Jurkat, Clone E6-1 (cell line): ENCODE measurements around the gene COL5A1.

ENCODE experiments used
- DNase-seq: peaks from one replicate; pipeline ENCODE4 v3.0.0-alpha.2; 2011; ENCODE audit warnings: low read depth, low spot score
- H3K4me3 ChIP-seq: 2 replicates; pipeline ENCODE4 v1.5.1; 2011; ENCODE audit warnings: mild to moderate bottlenecking, low read length, control low read depth, moderate library complexity

COL5A1 gene

DNA sequence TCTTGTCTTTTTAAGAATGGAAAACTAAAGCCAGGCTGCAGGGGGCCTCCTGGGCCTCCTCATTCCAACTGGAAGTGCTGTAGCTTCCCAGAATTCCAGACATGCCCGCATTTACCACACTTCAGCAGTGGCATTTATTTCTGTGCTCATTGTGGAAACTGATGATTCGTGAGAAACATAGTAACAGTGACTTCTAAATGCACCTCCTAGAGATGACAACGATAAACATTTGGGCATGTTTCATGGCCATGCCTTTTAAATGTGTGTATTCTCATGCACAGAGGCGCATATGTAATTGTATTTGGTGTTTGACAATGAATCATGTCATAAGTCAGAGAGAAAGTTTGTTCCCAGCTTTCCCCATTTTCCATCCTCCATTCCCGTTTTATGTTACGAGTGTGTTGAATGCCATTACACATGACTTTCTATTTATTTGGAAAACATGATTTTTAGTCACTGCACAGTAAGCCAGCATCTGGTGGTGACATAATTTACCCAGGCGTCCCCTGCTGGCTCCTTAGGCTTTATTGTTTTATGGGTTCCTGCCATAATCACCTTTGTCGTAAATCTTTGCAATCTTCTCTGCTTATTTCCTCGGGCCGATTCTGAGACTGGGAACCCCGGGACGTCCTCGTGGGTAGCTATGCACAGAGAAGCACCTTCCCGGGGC lies 170.2 kb downstream of the COL5A1 start:
- DNase-seq = no peak
- no peak overlapping the region for H3K4me3 ChIP-seq

DNA sequence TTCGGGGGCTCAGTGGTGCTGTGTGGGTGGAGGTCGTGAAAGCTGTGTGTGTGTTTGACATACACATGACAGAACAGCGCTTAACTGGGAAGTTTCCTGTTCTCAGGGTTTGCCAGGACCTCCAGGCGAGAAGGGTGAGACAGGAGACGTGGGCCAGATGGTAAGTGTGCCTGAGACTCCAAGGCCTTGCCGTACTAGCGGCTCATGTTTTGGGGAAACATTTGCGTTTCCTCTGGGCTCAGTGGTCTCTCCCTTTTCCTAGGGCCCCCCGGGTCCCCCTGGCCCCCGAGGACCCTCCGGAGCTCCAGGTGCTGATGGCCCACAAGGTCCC lies 170.7 kb downstream of the COL5A1 start:
- no peak for DNase-seq
- H3K4me3 ChIP-seq = no peak overlapping the region

DNA sequence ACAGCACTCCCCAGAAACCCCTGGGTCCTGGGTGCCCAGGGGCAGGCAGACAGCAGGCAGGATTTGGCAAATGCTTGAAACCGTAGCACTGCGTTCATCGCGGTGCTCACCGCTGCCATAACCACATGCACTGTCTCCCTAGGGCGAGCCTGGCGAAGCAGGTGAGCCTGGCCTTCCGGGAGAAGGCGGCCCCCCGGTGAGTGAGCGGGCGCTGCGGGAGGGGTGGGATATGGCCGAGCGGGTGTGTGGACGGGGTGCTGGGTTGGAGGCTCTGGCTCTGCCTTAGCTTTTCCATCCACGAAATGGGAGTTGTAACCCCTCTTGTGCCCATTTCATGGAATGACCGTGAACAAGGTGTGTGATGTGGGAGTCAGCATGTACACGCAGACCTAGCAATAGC lies 172.2 kb downstream of the COL5A1 start:
- no peak overlapping the region for H3K4me3 ChIP-seq
- no peak for DNase-seq

DNA sequence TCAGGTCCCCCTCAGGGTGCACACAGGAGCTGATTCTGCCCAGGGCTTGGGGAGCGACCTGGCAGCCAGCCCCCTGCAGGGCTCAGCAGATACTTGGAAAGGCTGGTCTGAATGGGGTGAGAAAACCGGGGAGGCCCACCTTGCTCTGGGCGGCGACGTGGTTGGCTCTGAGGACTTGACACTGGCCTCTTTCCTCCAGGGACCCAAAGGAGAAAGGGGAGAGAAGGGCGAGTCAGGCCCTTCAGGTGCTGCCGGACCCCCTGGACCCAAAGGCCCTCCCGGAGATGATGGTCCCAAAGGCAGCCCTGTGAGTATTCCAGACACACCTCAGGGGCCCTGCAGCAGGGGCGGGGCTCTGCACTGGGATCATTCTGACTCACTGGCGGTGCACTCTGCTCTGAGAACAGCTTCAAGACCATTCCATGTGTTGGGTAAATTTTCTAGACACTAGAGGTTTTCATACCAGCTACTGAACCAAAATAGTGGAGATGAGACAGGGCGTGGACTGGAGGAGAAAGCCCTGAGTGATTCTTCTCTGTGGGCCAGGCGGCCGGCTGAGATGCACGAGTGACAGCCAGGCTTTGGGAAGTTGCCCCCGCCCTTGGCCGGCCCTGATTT lies 173.1 kb downstream of the COL5A1 start:
- no peak overlapping the region for H3K4me3 ChIP-seq
- DNase-seq = no peak

DNA sequence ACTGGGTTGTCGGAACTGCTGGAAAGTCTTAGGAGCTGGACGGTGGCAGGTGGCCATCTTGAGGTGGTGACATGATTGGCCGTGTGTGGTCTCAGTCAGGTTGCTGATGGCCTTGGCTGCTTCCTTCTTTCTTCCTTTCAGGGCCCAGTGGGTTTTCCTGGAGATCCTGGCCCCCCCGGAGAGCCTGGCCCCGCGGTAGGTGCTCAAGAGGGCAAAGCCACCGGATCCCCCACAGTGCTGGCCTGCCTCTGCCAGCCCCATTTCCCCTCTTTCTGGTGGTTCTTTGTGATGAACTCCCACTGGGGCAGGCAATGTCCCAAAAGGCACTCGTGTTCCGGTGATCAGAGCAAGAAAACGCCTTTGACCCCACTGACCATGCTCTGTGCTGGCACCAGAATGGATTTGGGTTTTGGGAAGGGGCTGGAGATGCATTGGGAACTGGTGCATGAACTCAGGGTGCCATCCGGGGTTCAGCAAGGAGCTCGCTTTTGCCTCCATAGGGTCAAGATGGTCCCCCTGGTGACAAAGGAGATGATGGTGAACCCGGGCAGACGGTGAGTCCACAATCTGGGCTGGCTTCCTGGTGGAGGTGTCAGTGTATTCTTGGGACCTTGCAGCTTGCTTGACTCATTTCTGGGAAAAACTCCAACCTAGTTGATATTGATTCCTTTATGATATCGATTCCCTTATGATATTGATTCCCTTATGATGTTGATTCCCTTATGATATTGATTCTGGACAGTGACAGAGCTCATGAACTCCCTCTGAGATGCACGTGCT lies 174.0 kb downstream of the COL5A1 start:
- no peak for DNase-seq
- no peak overlapping the region for H3K4me3 ChIP-seq

DNA sequence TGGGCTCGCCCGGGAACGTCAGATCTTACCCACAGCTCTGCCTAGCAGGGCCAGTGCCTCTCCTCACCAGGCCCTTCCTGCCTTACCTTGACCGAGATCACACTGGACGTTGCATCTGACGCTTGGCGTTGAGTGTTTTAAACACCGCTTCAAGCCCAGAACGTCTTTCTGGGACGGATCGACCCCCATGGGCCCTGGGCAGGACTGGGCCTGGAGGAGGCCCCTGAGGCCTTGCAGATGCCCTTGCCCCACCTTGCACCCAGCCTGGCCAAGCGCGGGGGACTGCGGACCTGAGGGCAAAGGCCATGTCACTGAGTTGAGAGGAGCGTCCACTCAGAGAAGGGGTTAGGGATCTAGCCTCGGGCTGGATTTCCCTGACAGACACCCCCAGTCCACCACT lies 174.7 kb downstream of the COL5A1 start:
- no peak for DNase-seq
- no peak overlapping the region for H3K4me3 ChIP-seq

DNA sequence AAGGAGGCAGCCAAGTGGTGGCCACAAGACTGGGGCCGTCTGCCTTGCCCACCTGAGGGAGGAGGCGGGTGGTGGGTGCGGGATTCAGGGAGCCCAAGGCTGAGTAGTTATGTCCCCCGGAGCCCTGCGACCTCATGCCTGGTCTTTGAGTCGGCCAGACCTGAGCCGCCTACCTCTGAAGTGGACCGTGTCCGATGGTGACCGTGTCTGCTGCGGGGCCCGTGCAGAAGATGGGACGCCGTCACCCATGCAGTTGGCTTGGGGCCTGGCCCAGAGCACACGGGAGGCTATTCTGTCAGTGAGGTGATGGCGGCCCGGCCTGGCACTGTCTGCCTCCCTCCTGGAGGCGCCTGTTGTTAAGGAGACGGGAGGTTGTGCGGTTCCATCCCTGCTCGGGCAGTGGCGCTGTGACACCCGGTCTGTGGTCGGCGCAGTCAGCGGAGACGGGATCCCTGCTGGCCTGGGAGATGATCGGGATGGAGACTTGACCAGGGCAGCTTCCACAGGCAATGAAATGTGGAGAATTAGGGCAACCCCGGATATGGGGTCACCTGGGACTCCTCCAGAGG lies 176.5 kb downstream of the COL5A1 start:
- DNase-seq = no peak
- H3K4me3 ChIP-seq = no peak overlapping the region

DNA sequence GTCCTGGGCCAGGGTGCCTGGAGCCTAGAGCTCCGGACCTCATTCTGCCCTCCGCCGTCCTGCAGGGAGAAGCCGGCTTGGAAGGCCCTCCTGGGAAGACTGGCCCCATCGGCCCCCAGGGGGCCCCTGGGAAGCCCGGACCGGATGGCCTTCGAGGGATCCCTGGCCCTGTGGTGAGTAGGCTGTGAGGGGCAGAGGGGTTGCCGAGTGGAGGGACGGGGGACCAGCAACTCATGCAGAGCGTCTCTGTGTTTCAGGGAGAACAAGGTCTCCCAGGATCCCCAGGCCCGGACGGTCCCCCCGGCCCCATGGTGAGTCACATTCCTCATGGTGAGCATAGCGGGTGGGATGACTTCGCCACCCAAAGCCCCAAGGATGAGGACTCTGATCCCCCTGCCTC lies 177.0 kb downstream of the COL5A1 start:
- H3K4me3 ChIP-seq = no peak overlapping the region
- DNase-seq = no peak

DNA sequence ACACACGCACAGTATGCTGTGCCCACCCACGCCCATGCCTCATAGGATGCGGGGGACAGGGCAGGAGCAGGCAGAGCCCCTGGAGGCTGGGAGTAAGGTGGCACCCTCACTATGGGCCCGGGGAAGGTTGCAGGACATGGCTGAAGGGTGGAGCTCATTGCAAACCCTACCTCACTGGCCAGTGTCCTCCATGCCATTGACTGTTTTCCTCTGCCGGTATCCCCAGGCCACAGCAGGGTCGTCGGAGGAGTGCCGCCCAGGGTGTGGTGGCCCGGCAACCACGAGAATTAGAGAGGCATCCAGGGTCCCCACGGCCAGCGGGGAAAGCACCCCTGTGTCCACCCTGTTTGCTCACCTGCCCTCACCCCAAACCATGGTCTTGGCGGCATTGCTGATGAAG lies 179.3 kb downstream of the COL5A1 start:
- no peak for DNase-seq
- H3K4me3 ChIP-seq = no peak overlapping the region

DNA sequence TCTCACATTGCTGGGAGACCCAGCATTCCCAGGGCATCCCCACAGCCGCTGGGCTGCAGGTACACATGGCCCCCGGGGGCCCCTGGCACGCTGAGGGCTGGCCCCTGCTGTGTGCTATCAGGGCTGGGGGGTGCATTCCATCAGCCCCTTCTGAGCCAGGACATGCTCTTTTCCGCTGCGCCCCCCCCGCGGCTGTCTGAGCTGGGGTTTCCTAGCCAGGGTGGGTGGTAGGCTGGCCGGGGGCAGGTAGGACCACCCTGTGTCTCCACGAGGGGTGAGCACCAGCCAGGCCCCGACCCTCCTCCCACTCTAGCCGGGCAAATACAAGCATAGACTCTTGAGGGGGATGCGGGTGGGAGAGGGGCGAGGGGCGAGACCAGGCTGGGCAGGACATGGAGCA lies 180.9 kb downstream of the COL5A1 start:
- DNase-seq = no peak
- no peak overlapping the region for H3K4me3 ChIP-seq

DNA sequence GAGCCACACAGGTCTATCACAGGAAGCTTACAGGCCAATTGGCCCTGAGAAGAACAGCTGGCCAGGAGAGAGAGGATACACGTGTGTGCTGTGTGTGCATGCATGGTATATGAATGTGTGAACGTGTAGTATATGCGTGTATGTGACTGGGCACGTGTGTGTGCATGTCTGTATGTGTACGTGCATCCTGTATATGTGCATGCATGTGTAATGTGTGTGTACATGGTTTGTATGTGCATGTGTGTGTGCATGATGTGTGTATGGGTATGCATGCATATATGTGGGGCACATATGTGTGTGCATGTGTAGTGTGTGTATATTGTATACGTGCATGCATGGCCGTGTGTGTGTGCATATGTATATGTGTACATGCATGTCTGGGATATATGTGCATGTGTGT lies 182.0 kb downstream of the COL5A1 start:
- no peak for DNase-seq
- H3K4me3 ChIP-seq = no peak overlapping the region

DNA sequence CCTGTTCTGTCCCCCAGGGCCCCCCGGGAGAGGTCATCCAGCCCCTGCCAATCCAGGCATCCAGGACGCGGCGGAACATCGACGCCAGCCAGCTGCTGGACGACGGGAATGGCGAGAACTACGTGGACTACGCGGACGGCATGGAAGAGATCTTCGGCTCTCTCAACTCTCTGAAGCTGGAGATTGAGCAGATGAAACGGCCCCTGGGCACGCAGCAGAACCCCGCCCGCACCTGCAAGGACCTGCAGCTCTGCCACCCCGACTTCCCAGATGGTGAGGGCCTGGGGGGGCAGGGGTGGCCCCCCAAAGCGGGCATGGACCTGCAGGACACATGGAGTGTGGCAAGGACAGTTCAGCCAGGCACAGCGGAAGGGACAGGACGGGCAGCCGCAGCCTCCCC lies 183.0 kb downstream of the COL5A1 start:
- DNase-seq = no peak
- H3K4me3 ChIP-seq = no peak overlapping the region

DNA sequence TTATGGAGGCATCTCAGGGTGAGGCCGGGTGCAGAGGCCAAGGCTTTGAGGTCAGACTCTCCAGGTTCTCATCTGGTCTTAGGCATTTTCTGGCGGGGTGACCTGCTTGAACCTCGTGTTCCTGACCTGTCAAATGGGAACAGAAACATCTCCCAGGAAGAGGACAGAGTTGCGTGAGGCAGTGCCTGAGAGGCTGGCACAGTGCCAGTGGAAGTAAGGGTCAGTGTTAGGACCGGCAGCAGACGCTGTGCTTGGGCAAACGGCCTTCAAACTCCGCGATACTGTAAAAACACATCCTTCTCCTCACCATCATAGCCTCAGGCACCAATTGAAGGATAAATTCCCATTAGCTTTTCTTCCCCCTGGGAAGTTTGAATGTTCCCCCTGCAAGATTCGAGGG lies 183.4 kb downstream of the COL5A1 start:
- DNase-seq = no peak
- no peak overlapping the region for H3K4me3 ChIP-seq

DNA sequence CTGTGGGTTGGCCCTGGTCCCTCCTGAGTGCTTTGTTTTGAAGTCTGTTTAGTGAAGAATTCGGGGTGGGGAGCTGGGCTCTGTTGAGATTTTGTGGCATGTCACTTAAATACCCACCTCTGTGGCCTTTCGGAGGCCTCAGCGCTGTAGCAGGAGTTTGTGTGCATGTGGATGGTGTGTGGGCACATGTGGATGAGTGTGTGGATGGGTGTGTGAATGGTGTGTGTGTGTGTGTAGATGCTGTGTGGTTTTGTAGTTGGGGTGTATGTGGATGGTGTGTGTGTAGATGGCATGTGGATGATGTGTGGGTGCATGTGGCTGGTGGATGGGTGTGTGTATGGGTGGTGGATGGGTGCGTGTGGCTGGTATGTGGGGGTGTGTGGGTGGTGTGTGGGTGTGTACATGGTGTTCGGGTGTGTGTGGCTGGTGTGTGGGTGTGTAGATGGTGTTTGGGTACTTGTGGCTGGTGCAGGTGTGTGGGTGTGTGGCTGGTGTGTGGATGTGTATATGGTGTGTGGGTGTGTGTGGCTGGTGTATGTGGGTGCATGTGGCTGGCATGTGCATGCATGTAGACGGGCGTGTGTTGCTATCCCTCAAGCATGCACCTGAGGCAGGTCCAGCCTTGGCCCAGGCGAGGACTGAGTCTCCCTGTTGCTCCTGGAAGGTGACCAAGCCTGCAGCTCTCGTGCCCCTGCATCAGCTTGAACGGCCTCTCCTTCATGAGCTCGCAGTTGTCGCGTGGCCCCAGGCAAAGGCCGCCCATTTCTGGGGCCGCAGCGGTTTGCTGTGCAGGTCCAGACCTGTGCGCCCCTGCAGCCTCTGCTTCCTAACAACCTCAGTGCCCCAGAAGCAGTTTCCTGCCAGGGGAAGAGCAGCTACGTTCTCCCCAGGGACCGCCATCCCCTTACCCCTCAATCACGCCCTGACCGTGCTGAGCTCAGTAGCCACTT lies 185.0 kb downstream of the COL5A1 start:
- no peak for DNase-seq
- no peak overlapping the region for H3K4me3 ChIP-seq

DNA sequence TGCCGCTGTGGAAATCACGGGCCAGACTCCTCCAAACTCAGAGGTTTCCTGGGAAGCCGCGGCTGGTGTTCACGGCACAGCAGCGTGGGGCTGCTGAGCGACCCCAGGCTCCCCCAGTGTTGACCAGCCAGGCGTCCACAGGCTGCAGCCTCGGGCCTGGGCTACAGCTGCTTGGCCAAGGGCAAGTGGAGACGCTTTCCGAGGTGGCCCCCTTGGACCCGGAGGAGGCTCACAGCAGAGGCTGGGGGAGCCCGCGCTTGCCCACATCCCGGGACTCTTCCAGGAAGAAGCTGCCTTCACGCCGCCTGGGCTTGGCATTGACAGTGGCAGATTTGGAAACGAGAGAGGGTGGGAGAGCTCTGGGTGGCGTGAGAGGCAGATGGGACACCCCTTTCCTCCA lies 186.0 kb downstream of the COL5A1 start:
- no peak for DNase-seq
- H3K4me3 ChIP-seq = no peak overlapping the region

DNA sequence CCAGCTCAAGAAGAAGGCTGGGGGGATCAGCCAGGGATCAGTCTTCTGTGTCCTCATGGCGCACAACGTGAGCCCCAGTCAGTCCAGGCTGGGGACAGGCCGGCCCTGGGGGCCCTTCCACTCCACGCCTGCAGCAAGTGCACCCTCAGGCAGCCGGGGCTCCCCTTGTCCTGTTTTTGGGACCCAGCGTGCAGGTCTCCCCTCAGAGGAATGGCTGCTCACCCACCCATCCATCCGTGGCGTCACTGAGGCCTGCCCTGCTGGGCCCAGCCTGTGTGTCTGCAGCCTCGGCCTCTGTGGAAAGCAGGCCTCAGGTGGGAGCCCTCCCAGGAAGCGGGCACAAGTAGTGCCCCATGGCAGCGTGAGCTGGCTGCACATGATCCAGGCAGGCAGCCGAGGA lies 186.4 kb downstream of the COL5A1 start:
- DNase-seq = no peak
- H3K4me3 ChIP-seq = no peak overlapping the region

DNA sequence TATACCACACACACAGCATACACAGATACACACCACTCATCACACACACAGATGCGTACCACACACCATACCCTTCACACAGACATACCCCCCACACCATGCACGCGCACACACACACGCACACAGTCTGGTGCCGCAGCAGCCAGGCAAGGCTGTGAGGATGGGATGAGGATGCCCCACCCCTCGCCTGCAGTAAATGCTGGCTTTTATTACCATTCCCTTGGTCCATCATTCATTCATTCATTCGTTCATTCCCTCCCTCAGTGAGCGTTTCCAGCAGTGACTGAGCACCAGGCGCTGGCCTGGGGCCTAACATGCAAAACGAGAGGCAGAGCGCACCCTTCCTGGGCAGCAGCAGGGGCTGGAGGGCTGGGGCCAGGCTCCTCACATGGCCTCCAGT lies 187.3 kb downstream of the COL5A1 start:
- H3K4me3 ChIP-seq = no peak overlapping the region
- no peak for DNase-seq

DNA sequence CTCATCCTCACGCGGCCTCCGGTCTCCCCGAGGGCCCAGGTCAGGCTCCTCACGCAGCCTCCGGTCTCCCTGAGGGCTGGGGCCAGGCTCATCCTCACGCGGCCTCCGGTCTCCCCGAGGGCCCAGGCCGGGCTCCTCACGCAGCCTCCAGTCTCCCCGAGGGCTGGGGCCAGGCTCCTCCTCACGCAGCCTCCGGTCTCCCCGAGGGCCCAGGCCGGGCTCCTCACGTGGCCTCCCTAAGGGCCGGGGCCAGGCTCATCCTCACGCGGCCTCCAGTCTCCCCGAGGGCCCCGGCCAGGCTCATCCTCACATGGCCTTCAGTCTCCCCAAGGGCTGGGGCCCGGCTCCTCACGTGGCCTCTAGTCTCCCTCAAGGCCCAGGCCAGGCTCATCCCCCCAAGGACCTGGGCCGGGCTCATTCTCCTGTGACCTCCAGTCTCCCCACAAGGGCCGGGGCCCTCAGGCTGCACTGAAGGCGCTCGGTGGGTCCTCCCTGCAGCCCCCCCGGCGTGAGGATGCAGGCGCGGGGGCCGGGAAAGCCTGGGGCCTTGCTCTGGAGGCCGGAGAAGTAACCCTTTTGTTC lies 187.8 kb downstream of the COL5A1 start:
- DNase-seq = no peak
- no peak overlapping the region for H3K4me3 ChIP-seq

DNA sequence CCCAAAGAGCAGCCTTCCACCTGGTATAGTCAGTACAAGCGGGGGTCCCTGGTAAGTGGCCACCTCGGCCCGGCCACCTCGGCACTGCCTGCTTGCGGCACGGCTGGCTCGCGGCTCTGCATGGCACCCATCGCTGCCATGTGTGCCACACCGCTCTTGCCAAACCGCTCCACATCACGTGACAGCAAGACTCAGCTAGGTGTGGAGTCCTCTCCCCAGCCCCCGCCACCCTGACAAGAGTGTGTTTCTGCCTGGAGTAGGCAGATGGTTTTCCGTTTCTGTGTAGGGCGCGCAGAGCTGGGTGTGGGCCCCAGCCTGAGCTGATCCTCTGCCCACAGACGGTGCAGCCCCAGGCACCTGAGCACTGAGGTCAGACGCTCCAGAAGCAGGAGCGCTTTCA lies 188.5 kb downstream of the COL5A1 start:
- no peak overlapping the region for H3K4me3 ChIP-seq
- DNase-seq = no peak
